HCT116 (cell line): ENCODE data around the gene NFIC. TPM values are rescaled to one million over a fixed set of nuclear protein-coding genes. Genes with fewer than 3 reads are reported as not detected.

ENCODE experiments used
- ATAC-seq: fragments of 200-7000 bp; cut with Tn5 transposase; 2 replicates; pipeline ENCODE4 v1.9.1; 2020; ENCODE audit warnings: mild to moderate bottlenecking, moderate library complexity
- Bru-seq: library from RNA; stranded (reverse); fragments of 400-500 nt; gene quantifications from one replicate; lab custom pipeline; 2021; lab: Mats Ljungman, UMichigan
- BruChase-seq, 2 experiments: library from RNA; stranded (reverse); fragments of 400-500 nt; gene quantifications; one replicate each; lab custom pipeline; 2021; lab: Mats Ljungman, UMichigan
- BruUV-seq: library from RNA; stranded (reverse); fragments of 400-500 nt; replicated peaks from 2 replicates; lab custom pipeline; 2021; lab: Mats Ljungman, UMichigan
- CTCF ChIA-PET: fragments of 300-600 bp; sonication (Branson Sonifier 250); formaldehyde crosslinking; loops from one replicate; lab custom pipeline; 2021; ENCODE audit warnings: antibody characterized with exemption; lab: Charles Lee
- POLR2A ChIA-PET: fragments of 300-600, 350-600 bp; sonication (Branson Sonifier 250); formaldehyde crosslinking; loops from one replicate; lab custom pipeline; 2021; ENCODE audit warnings: antibody characterized with exemption; lab: Charles Lee
- RAD21 ChIA-PET, 2 experiments: fragments of 300-600 bp; sonication (Branson Sonifier 250); formaldehyde crosslinking; loops; one replicate each; lab custom pipeline; 2023; ENCODE audit warnings: low total read pairs in 2 of 2; ENCODE audit not compliant: uncharacterized antibody in 2 of 2, unreplicated experiment in 2 of 2, low non-redundant PET in 1 of 2; lab: Charles Lee
- DNase-seq: peaks from one replicate; pipeline ENCODE4 v3.0.0-alpha.2; 2010; ENCODE audit warnings: low read depth, low spot score
- H2AFZ ChIP-seq: fragments of 200-600 bp; shearing (Covaris generic), sonication (generic); 2 replicates; pipeline ENCODE4 v1.6.1; 2017; ENCODE audit warnings: low read depth, mixed run types, mixed read lengths, antibody characterized with exemption, low read length; ENCODE audit not compliant: poor library complexity, severe bottlenecking
- H3K27ac ChIP-seq: 2 replicates; pipeline ENCODE4 v1.5.1; 2012; ENCODE audit warnings: low read depth, low read length
- H3K27me3 ChIP-seq: fragments of 200-600 bp; sonication (generic); 2 replicates; pipeline ENCODE4 v1.6.1; 2016; ENCODE audit warnings: mixed run types, low read length, mixed read lengths; ENCODE audit not compliant: insufficient read depth
- H3K36me3 ChIP-seq, 2 experiments: fragments of 200-500 bp in 1 of 2; fragments of 200-600 bp in 1 of 2; sonication (Bioruptor generic) in 1 of 2; sonication (generic) in 1 of 2; 2 replicates each; pipeline versions ENCODE4 v1.5.1 to v1.6.1; 2014 to 2016; ENCODE audit warnings: low read length in 2 of 2, inconsistent platforms in 1 of 2, mixed read lengths in 1 of 2, mixed run types in 1 of 2; ENCODE audit not compliant: insufficient read depth in 2 of 2, control insufficient read depth in 1 of 2
- H3K4me1 ChIP-seq, 2 experiments: fragments of 200-600 bp in 1 of 2; sonication (generic) in 1 of 2; 2 replicates each; pipeline versions ENCODE4 v1.5.1 to v1.6.1; 2012 to 2017; ENCODE audit warnings: low read length in 2 of 2, inconsistent platforms in 1 of 2, mild to moderate bottlenecking in 1 of 2, mixed read lengths in 1 of 2, mixed run types in 1 of 2, moderate library complexity in 1 of 2; ENCODE audit not compliant: insufficient read depth in 2 of 2, control insufficient read depth in 1 of 2
- H3K4me2 ChIP-seq: fragments of 200-600 bp; sonication (generic); 2 replicates; pipeline ENCODE4 v1.6.1; 2017; ENCODE audit warnings: mixed run types, low read length, mixed read lengths
- H3K4me3 ChIP-seq, 2 experiments: fragments of 200-600 bp in 1 of 2; sonication (generic) in 1 of 2; replicated peaks in 1 of 2; 2 replicates each; pipeline ENCODE4 v1.5.1; 2011 to 2016; ENCODE audit warnings: low read length in 2 of 2, control low read depth in 1 of 2, low read depth in 1 of 2, mild to moderate bottlenecking in 1 of 2, mixed read lengths in 1 of 2, mixed run types in 1 of 2
- H3K79me2 ChIP-seq: fragments of 200-600 bp; sonication (generic); 2 replicates; pipeline ENCODE4 v1.6.1; 2017; ENCODE audit warnings: mild to moderate bottlenecking, mixed run types, low read length, moderate library complexity, mixed read lengths; ENCODE audit not compliant: insufficient read depth
- H3K9ac ChIP-seq: fragments of 200-600 bp; sonication (generic); 2 replicates; pipeline ENCODE4 v1.6.1; 2016; ENCODE audit warnings: low read length, mixed read lengths
- H3K9me2 ChIP-seq: fragments of 200-600 bp; sonication (generic), shearing (Covaris generic); 2 replicates; pipeline ENCODE4 v1.6.1; 2017; ENCODE audit warnings: mixed run types, mild to moderate bottlenecking, moderate library complexity; ENCODE audit not compliant: insufficient read depth
- H3K9me3 ChIP-seq, 2 experiments: fragments of 200-500 bp in 1 of 2; fragments of 200-600 bp in 1 of 2; sonication (Bioruptor generic) in 1 of 2; sonication (generic) in 1 of 2; 2 replicates each; pipeline ENCODE4 v1.6.1; 2014 to 2017; ENCODE audit warnings: low read length in 2 of 2, mixed read lengths in 2 of 2, inconsistent platforms in 1 of 2, low read depth in 1 of 2, mild to moderate bottlenecking in 1 of 2, mixed run types in 1 of 2, moderate library complexity in 1 of 2; ENCODE audit not compliant: control insufficient read depth in 1 of 2, insufficient read depth in 1 of 2
- H4K20me1 ChIP-seq: fragments of 200-600 bp; sonication (generic), shearing (Covaris generic); 2 replicates; pipeline ENCODE4 v1.6.1; 2017; ENCODE audit warnings: mixed run types, mild to moderate bottlenecking, moderate library complexity; ENCODE audit not compliant: insufficient read depth
- EZH2 ChIP-seq: fragments of 200-600 bp; sonication (generic); IDR thresholded peaks from 2 replicates; pipeline ENCODE4 v1.6.1; 2017; ENCODE audit warnings: antibody characterized with exemption, mixed run types
- JUND ChIP-seq: IDR thresholded peaks from 2 replicates; pipeline ENCODE4 v1.6.1; 2012
- MAX ChIP-seq: IDR thresholded peaks from 2 replicates; pipeline ENCODE4 v1.6.1; 2012
- POLR2AphosphoS5 ChIP-seq: IDR thresholded peaks from 2 replicates; pipeline ENCODE4 v1.6.1; 2011; ENCODE audit warnings: mild to moderate bottlenecking, low read depth, low read length, moderate library complexity
- SIN3A ChIP-seq: IDR thresholded peaks from 2 replicates; pipeline ENCODE4 v1.6.1; 2012; ENCODE audit warnings: low read depth
- SRF ChIP-seq: IDR thresholded peaks from 2 replicates; pipeline ENCODE4 v1.6.1; 2012; ENCODE audit warnings: low read depth
- ZFX ChIP-seq: fragments of 450-650 bp; IDR thresholded peaks from 2 replicates; pipeline ENCODE4 v1.6.1; 2017
- intact Hi-C: fragments of 100-400 bp; cut with micrococcal nuclease; formaldehyde crosslinking; loops from 2 replicates; pipeline ENCODE4 v1.10.0; 2022
- long read RNA-seq: library from polyadenylated mRNA; unstranded; transcript quantifications from one replicate; pipeline ENCODE4 v2.0.0, GENCODE V29; 2021; ENCODE audit not compliant: unreplicated experiment
- polyA plus RNA-seq: library from polyadenylated mRNA; unstranded; fragments of >200 nt; gene quantifications from 2 replicates; pipeline ENCODE4 v1.2.1, GENCODE V29; 2012; ENCODE audit warnings: missing spikeins
- total RNA-seq: library from RNA; stranded (reverse); gene quantifications from one replicate; pipeline ENCODE4 v1.2.1, GENCODE V29; 2021; ENCODE audit not compliant: unreplicated experiment

NFIC gene
- 116 TPM for total RNA-seq
- polyA plus RNA-seq, result 42.8 and 55.4 TPM in 2 replicates
- Bru-seq, nascent RNA, result percentile 64 among the genes with signal in this experiment
- BruChase-seq, experiment 1, labeled RNA remaining after a 6-hour chase, result percentile 76 among the genes with signal in this experiment
- percentile 69 among the genes with signal in this experiment for BruChase-seq, experiment 2, labeled RNA remaining after a 2-hour chase
- long read RNA-seq, full-length matches to known transcripts, result 31 of 95 reads
- long read RNA-seq, partial matches to known transcripts, result 7 of 95 reads
- long read RNA-seq, other reads (novel, unspliced or antisense), result 57 of 95 reads

DNA sequence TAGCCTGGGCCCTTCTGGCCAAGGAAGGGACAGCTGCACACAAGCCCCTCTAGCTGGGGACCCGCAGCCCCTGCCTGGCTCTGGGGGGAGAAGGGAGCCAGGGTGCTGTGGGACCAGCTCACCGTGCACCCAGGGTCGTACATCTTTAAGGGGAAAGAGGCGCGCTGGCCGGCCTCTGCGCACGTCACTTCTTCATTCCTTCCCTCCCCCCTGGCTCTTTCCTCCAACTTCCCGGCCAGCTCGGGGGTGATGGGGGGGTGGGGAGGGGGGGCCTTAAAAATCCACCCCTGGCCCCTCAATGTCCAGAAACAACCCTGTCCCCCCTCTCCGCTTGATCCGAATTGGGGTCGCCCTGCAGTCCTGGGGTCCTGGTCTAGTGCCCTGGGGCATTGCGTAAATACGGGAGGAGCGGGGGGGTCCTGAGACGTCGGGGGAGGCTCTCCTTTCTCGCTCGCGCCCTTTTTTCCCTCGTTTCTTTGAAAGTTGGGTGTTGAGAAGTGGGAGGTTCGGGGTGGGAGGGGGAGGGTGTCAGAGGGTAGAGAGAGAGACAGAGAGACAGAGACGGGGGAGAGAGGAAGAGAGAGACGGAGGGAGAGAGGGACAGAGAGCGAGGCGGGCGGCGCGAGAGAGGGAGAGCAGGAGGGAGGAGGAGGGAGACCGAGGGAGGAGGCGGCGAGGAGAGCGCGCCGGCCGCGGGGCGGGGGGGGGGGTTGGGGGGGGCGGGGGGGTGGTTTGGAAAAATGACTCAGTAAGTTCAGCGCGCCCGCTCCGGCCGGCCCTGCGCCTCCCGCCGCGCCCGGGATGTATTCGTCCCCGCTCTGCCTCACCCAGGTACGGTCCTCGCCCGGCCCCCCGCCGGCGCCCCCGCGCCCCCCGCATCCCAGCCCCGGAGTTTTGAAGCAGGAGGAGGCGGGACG, at the start of gene NFIC:
Gene NFIC, plus strand, starts transcription at position 748 of the 917 bp plus-strand sequence. Its CDS starts 54 bp downstream, at position 802.
- intact Hi-C loops, result no loop called here
- no TSS peak for BruUV-seq
- H2AFZ ChIP-seq, result no peak within 1 kb of the TSS
- no peaks in the 10 kb centered on the region; a peak in 1 of 4 replicates for H3K36me3 ChIP-seq
- peak within 1 kb of the TSS; percentile 84 to 91 for H3K4me3 ChIP-seq
- peaks cover 16 to 51% of the 10 kb centered on the region in 2 experiments for H3K4me1 ChIP-seq
- H3K9ac ChIP-seq, result peak within 1 kb of the TSS; percentile 100
- H3K9me3 ChIP-seq, result no peaks in the 10 kb centered on the region
- ChIA-PET CTCF (interaction anchor here (0.7 kb wide), 1 partner anchor 63 kb away, joined by 5 read pairs; no protein-coding TSS in a partner anchor), RAD21 (interaction anchor here in 1 of 2 experiments (0.7 kb wide), 1 partner anchor 14 kb away, joined by 3 read pairs; no protein-coding TSS in a partner anchor)
- peak; percentile 51 for DNase-seq
- H3K27me3 ChIP-seq, result no peaks in the 10 kb centered on the region
- H3K9me2 ChIP-seq, result no peaks in the 10 kb centered on the region
- peaks cover 89% of the 10 kb centered on the region for H3K79me2 ChIP-seq
- peak; percentile 68 for ATAC-seq
- TF ChIP-seq JUND (no peak), MAX (peak; percentile 19; the same call in 1 of the 2 replicates), POLR2AphosphoS5 (peak; percentile 46; the same call in 1 of the 2 replicates)
- TF ChIP-seq, all 23 proteins: peak for 2
- Histone ChIP-seq H3K27ac (peak within 1 kb of the TSS; percentile 91), H3K4me2 (peak within 1 kb of the TSS; percentile 98), H4K20me1 (no peaks in the 10 kb centered on the region)
- POLR2A ChIA-PET, result no interaction called here

GRCh38 chr19:3316659-3317207, 49.6 kb upstream of the NFIC start:
- no peak for DNase-seq
- CTCF ChIA-PET, result no interaction called here
- Histone ChIP-seq H3K9ac (no peak overlapping the region), H3K4me3 (no peak overlapping the region), H3K4me1 (peaks cover 5 to 17% of the 10 kb centered on the region in 2 experiments; a peak in 3 of 4 replicates), H3K9me3 (no peaks in the 10 kb centered on the region), H3K9me2 (no peaks in the 10 kb centered on the region), H3K36me3 (no peaks in the 10 kb centered on the region), H2AFZ (no peak overlapping the region)
- intact Hi-C loops, result no loop called here
- no peak for TF ChIP-seq SIN3A
- TF ChIP-seq EZH2, result no peak
- TF ChIP-seq SRF, result no peak
- TF ChIP-seq ZFX, result no peak
- TF ChIP-seq, all 23 proteins: peak for 0
- ChIA-PET POLR2A (no interaction called here), RAD21 (no interaction called here)
- BruUV-seq, result no TSS peak
- ATAC-seq, result no peak
- no peaks in the 10 kb centered on the region for H3K79me2 ChIP-seq
- H3K4me2 ChIP-seq, result no peak overlapping the region
- H4K20me1 ChIP-seq, result no peaks in the 10 kb centered on the region
- no peak overlapping the region for H3K27ac ChIP-seq
- H3K27me3 ChIP-seq, result peaks cover 13% of the 10 kb centered on the region; the same call in 1 of the 2 replicates
